Measurements from ENCODE around the gene CHST11.

CHST11 gene

DNA sequence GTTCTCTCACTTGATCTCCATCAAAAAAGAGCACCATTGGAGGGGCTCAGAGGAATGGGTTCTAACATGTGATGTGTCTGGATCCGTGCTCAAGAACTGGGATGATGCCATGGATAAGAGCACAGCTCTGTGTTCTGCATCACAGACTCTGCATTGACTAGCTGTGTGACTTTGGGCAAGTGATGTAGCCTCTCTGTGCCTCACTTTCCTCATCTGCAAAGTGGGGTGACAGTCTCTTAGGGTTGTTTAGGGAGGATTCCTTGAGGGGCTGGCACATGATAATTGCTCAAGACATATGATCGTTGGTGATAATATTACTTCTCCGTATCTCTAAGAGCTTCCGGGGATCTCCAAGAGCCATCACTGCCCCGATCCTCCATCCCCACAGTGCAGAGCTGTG, 202.3 kb downstream of the CHST11 start:
- no peak for DNase-seq

DNA sequence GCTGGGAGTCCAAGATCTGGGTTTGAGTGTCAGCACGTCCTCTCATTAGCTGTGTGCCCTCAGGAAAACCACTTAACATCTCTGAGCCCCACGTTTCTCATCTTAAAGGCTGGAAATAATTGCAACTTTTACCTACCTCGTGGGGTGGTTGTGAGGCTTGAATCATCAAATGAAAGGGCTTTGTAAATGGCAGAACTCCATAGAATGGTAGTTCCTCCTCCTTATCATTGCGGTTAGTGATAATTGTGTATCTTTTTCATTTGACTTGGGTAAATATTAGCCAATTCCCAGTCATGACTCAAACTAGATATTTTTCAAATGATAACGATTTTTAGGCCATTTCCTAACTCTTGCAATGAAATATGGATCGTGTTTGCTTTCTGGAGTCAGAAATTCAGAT, 205.5 kb downstream of the CHST11 start:
- DNase-seq = no peak

DNA sequence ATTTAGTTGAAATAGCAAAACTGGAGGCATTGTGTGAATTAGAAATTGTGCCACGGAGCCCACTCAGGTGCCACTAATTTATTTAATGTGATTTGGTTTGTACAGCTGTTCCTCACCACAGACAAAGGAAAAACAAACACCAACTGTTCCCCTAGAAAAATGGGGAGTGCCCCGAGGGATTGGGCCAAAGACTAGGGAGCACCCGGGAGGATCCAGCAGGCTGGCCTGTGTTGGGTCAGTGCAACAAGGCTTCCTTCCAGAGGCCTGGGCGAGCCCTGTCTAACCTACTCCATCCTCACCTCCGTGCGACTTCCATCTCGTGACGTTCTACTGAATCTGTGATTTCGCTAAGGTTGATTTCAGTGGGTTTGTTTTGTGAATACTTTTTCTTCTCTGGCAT, 206.2 kb downstream of the CHST11 start:
- DNase-seq = no peak

DNA sequence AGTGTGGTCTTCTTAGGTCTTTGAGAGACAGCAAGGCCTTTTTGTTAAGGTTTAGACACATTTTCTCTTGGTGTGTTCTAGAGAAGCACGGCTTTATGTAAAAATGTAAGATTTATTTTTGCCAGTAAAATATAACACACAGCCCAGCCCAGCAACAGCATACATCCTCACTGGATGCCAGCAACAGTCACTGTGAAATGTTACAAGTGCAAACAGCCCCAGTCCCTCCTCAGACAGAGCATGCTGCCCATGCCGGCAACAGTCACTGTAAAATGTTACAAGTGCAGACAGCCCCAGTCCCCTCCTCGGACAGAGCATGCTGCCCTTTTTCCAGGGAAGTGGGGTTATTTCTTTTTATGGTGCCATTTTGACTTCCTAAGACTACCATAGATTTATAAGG, 207.6 kb downstream of the CHST11 start:
- no peak for DNase-seq

DNA sequence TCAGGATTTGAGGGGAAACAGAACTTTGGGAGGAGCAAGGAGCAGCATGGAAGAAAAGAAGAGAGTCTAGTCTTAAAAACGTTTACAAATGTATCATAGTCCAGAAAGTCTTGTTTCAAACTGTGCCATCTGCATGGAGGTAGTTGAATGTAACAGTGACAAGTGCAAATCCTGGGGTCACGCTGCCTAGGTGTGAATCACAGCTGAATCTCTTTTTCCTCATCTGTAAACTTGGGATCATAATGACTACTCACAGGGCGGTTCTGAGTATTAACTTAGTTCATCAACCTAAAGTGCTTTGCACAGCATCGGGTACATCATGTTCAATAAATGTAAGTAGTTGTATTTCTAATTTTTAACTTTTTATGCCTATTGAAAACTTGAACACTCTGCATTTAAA, 208.5 kb downstream of the CHST11 start:
- no peak for DNase-seq

DNA sequence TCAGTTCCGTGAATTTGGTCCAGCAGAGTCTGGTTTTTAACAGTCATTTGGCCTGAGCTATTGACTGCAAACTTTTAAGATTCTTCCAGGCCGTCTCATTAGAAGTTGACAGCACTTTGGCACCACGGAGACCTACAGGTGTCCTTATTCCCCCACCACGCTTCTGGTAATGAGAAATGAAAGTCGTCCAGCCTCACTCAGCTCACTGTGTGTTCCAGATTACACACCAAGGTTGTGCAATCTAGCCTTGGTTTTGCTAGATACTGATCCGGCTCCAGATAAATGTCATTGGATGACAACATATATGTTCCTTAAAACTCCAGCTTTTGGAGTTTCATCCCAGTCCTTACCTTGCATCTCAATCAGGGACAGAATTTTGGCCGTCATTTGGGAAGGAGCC, 210.4 kb downstream of the CHST11 start:
- no peak for DNase-seq

GRCh38 chr12:104668274-104668718, 211.5 kb downstream of the CHST11 start:
- no peak for DNase-seq

- DNase-seq = no peak
These were observed 212.5 kb downstream of the CHST11 start for GRCh38 chr12:104669089-104669721.

DNA sequence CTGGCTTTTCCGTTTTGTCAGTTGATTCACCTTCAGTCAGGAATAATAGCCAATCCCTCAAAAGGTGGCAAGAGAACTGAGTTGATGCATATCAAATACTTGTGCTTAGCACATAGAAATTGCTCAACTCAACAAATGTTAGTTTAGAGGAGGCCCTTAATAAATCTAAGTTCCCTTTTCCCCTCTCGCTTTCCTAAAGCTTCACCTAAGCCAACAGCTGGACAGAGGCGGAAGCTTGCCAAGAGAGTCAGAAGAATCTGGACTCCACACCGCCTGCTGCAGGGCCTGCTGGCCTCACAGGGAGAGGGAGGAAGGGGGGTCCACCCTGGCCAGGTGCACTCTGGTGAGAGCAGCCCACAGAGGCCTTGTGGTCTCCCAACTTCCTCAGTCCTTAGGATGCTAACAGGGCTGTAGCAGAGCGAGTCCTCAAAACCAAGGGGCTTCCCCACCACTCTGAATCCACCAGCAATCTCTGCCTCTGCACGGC, 213.1 kb downstream of the CHST11 start:
- DNase-seq = no peak

GRCh38 chr12:104670439-104671408, 214.0 kb downstream of the CHST11 start:
- DNase-seq = no peak

DNA sequence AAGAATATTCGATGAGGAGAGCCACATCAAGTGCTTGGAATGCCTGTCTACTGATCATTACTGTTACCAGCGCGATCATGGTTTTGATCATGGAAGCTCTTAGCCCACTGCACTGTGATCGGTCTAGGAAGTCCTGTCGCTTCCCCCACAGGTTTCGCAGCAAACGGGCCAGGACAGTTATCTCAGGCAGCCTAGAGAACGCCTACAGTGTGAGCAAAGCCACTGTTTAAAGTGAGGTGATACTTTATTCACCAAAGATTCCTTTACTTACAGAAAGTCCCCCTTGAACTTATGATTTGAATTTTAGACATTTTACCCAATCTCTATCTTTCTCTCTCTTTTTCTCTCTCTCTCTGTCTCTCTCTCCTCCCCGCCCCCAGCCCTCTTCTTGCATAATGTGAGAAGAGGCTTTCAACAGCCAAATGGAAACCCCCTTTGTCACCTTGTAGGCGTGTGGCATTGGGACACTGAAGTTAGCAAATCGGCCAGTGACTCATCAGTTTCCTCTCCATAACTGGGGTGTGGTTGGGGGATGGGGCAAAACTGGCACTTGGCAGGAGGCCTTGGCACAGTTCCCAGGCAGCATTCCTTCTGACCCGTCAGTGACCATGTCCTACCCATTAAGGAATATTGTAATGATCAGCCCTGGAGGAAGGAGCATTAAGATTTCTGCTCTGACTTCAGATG, 214.8 kb downstream of the CHST11 start:
- DNase-seq = no peak

GRCh38 chr12:104672096-104672445, 215.3 kb downstream of the CHST11 start:
- no peak for DNase-seq

- DNase-seq = no peak
These were observed 215.9 kb downstream of the CHST11 start for GRCh38 chr12:104672501-104673265.

- DNase-seq = no peak
These were observed 216.5 kb downstream of the CHST11 start for GRCh38 chr12:104673294-104673693.

DNA sequence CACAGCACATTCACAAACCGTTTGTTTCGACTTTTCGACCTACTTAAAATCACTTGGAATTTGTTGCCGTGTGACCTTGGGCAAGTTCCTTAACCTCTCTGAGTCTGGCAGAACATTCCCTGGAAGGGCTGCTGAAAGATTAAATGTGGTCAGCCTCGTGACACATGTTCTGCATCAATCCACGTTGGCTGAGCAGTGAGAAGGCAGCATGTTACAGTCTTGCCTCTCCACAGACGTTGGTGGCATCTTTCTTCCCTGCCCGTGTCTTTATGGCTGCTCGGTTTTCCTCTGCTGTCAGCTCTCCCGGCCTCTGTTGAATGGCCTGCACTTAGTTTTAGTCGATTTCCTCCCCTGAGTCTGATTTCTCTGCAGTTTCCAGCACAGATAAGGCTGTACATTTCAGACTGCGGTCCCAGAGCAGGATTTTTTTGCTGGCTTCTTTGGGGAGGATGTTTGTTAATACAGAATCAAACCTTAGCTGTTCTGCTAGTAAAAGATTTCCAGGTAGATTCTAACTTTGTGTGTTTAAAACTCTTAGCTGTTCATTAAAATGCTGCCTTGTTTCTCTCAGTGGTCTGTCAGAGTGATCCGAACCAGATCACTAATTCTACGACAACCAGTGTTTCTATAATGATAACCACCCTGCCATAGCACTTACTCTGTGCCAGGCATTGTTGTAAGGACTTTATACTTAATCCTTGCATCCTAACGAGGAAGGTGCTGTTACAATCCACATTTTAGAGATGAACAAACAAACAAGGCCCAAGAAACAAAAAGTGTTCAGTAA, 217.1 kb downstream of the CHST11 start:
- no peak for DNase-seq

DNA sequence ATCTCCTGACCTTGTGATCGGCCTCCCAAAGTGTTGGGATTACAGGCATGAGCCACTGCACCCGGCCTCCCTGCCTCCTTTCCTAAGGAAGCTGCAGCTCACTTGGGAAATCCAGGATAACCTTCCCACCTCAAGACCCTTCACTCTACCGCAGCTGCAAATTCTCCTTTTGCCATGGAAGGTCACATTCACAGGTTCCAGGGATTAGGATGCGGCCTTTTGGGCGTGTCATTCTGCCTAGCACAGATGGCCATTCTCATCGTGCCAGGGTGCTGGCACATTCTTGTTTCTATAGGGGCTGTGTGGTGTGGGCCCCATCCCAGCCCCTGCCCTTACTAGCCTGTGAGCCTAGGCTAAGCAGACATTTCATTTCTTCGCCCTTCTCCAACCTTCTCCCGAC, 219.9 kb downstream of the CHST11 start:
- DNase-seq = no peak

DNA sequence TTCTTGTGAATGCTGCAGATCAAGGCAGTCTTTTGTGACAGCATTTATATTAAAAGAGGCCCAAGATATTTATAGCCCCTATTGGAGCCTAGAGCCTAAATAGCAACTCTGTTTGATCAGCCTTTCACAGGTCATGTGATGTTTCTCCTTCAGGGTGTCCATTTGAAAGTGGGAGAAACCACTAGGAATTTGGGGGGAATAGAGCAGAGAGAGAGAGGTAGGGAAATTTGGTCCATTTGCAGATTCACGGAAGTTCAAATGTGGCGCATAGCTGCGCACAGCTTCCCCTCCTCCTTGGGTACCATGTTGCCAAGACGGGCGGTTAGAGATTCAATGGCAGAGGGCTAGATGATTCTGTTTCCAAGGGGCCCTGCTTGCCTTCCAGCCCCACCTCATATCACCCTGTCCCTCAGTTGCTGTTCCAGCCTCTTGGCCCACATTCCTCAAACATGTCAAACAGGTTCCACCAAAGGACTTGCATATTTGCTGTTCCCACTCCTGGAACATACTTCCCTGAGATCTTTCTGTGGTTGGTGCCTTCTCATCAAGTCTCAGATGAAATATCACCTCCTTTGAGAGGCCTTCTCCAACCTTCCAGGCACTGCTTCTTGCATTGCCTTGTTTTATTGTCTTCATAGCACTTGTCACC, 220.8 kb downstream of the CHST11 start:
- DNase-seq = no peak

DNA sequence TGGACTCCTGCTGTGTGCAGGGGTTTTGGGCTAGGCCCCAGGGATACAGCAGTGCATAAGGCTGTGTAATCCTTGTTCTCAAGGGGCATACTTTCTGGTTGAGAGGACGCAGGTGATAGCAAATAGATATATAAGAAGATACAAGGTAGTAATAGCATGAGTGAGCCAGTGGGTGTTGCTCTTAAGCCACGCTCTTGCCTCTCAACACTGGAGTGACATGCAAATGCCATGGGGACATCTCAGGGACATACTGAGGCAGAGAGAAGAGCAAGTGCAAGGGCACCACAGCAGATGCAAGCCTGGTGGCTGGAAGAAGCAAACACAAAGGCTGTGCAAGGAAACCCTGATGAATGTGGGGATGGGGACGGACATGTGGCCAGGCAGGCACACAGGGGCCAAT, 223.3 kb downstream of the CHST11 start:
- DNase-seq = no peak

GRCh38 chr12:104680491-104680890, 223.7 kb downstream of the CHST11 start:
- no peak for DNase-seq

DNA sequence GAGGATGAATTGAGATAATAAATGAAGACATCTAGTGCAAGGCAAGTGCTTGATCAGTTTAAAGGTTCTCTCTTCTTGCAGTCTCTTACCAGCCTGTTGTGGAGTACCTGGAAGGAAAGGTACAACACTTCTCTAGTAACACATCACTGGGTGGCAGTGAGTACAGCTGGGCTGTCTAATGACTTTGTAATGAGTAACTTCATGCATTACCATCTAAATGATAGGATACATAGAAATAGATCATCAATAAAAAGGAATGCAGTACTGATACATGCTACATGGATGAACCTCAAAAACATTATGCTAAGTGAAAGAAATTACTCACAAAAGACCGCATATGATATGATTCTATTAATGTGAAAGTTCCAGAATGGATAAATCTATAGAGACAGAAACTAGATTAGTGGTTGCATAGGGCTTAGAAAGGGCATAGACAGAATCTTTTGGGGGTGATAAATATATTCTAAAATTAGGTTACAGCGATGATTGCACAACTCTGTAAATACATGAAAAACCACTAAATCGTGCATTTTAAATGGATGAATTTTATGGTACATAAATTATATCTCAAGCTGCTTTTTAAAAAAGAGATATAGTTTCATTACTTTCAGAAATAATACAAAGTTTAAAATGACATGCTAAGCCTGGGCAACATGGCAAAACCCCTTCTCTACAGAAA, 224.4 kb downstream of the CHST11 start:
- DNase-seq = no peak

DNA sequence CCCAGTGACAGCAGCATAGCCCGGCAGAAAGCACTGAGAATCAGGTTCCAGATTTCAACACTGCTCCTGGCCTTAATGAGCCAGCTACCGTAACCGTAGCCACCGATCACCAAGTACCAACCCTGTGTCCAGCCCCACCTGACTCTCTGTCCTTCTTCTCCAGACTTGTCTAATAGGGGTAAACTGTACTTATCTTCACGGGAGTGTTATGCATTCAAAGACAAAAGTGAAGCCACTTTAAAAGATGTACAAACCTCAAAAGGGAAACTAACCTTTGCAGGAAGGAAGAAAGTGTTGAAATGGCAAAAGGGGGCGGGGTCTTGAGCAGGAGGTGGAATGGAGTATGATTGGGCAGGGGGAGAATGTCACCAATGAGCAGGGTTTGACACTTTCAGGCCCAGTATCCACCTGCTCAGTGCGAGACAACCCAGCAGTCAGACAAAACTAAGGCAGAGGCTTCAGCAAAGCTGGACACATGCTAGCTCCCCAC, 226.1 kb downstream of the CHST11 start:
- peak; percentile 36 for DNase-seq
